Amniotic epithelial cell (primary cell): ENCODE data around the gene SLC5A6.

Experiments
- DNase-seq: peaks from one replicate; pipeline ENCODE4 v3.0.0-alpha.2; 2010; ENCODE audit warnings: low read depth

SLC5A6 gene

DNA sequence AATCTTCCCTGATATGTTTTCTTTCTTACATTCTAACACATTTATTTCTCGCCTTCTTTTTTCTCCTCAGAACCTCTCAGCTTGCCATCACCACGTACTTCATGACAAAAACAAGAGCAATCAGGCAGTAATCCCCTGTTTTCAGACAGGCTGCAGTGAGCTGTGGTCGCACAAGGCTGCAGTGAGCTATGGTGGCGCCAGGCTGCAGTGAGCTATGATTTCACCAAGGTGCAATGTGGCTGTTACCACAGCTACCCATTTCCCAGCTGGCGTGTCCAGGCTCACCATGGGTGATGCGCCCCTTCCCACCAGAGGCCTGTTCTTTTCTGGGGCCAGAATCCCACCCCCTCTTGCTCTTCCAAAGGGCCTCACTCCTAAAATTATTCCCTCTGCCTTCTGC, 37.4 kb downstream of the SLC5A6 start:
- DNase-seq: peak; percentile 42

DNA sequence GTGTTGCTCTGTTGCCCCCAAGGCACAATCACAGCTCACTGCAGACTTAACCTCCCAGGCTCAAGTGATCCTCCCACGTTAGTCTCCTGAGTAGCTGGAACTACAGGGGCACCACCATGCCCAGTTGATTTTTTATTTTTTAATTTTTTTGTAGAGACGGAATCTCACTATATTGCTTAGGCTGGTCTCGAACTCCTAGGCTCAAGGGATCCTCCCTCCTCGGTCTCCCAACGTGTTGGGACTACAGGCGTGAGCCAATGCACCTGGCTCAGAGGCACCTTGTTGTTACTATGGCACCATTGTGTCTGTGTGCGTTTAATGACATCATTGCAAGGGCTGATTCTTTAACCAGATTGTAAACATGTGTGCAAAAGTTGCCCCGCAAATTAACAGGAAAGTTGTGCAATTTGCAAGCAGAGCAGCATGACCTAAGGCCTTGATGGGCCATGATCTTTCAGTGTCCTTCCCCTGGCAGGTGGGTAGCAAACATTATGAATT, 40.7 kb downstream of the SLC5A6 start:
- no peak for DNase-seq

GRCh38 chr2:27170581-27171337, 41.3 kb downstream of the SLC5A6 start:
- DNase-seq: no peak

DNA sequence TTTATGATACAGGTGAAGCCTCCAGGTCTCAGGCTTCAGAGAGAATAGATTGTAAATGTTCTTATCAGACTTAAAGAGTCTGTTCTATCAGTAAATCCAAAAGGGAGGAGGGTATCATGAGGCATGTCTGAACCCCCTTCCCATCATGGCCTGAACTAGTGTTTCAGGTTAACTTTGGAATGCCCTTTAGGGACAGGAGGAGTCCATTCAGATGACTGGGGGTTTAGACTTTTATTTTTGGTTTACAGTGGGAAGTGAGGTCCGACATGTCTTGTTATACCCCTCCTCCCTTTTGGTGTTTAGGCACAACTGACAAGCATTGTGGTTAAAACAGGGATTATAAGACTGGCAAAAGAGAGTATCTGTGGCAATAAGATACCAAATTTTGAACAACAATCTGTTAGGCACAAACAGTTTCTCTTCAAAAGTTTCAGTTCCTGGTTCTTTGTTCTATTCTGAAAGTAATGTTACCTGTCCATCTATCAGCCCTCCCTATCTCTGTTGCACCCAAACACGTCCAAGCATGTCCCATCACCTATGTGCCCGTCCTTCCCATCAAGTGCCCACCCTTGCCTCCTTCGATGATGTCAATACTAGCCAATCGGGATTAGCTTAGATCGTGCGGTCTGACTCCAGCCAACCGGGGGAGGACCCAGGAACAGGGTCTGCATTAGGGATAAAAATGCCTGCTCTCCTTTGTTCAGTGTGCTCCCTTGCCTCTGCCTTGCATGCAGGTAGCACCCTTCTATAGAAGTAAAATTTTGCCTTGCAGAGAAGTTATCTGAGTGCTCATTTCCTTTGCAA, 46.9 kb downstream of the SLC5A6 start:
- DNase-seq: no peak

- DNase-seq: peak; percentile 55
Measured at GRCh38 chr2:27162151-27163121, 49.6 kb downstream of the SLC5A6 start.

GRCh38 chr2:27160191-27160590, 51.9 kb downstream of the SLC5A6 start:
- DNase-seq: no peak

DNA sequence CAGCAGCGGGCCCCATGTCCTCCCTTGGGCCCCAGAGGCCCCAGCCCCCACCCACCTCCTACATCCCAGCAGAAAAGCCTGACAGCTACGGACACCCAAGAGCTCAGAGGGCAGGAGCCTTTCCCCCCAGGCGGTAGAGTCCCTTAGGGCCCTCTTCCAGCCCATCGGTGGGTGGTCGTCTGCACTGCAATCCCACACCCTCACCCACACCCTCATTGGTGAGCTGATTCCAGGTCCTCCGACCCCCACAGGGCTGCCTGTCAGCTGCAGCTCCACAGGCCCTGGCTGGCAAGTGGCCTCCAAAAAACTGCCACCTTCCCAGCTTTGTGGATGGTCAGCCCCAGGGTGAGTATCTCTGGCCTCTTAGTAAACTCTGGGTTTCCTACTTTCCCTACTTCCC, 52.8 kb downstream of the SLC5A6 start:
- DNase-seq: no peak

DNA sequence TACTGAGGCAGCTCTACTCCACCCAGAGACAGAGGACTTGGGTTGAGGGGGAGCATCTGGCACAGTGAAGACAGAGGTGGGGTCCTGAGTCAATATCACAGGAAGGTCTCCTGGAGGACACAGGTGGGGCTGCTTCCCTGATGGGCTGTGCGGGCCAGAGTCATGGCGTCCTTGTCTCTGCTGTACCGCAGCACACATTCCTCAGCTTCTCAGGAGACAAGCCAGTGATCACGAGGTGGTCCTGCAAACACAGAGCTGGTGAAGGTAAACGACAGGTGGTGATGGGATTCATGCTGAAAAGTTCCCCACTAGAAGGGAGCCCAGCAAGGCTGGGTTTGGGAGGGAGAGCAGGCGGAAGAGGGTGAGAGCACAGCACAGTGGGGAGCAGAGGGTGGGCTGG, 53.6 kb downstream of the SLC5A6 start:
- no peak for DNase-seq

GRCh38 chr2:27155069-27155520, 57.0 kb downstream of the SLC5A6 start:
- no peak for DNase-seq

- DNase-seq: peak; percentile 35
Measured at GRCh38 chr2:27154488-27154887, 57.6 kb downstream of the SLC5A6 start.

DNA sequence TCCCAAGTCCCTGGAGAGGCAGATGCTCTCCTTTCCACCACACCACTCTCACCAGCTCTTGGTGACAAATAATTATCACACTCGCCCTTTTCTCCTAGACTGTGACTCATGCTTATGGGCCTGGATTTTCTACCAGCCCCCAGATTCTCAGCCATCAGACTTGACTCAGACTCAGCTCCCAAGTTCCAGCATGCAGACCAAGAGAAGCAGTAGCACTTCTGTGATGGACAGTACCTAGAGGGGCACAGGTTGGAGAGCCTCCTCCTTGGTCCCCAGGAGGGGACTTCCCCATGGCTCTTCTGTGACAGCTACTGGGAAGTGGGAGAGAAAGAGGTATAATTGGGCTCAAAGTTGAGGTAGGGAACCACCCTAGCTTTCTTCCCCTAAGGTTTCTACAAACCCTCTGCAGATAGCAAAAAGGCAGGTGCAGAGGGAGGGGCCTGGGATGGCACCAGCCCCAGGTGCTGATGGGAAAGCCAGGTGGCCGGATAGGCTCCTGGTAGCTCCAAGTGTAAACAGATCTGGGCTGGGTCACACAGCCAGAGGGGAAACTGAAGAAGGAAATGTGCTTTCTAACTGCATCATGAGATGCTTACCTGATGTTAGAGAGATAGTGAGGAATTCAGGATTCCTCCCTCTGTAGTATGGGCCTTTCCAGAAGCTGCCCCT, 59.1 kb downstream of the SLC5A6 start:
- peak; percentile 38 for DNase-seq

DNA sequence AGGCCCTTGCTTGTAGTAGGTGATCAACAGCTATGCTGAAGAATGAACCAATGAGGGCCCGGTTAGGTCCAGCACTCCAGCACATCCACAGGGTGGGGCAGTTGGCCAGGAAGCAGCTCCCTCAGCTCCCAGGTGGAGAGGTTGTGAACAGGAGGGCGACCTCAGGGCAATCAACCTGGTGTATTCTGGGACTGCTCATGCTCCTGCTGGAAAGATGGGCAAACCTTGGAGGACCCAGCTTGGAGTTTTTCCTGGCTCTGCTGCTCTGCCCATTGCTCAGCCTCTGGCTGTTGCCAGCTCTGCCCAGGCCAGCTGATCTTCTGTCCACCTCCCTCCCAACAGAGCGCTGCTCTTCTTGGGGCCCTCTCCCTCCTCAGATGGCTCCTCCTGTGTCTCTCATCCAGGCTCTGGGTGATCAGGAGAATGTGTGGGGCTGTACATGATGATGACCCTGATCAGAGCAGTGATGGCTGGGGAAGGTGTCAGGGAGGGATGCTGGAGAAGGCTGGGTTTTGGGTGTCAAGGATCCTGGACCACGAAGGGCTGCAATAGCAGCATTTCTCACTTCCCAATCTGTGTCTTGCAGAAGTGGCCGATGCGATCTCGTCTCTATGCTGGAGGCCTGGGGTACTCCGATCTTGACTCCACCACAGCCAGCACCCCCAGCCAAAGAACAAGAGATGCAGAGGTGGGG, 59.8 kb downstream of the SLC5A6 start:
- DNase-seq: no peak

- no peak for DNase-seq
Measured at GRCh38 chr2:27150639-27151230, 61.3 kb downstream of the SLC5A6 start.
